Endothelial cell of umbilical vein (primary cell): ENCODE results near the gene SP6. TPM values are rescaled to one million over a fixed set of nuclear protein-coding genes. Genes with fewer than 3 reads are reported as not detected.

Experiments
- BruUV-seq: library from RNA; stranded (reverse); fragments of 400-500 nt; replicated peaks from 2 replicates; lab custom pipeline; 2021; lab: Mats Ljungman, UMichigan
- CTCF ChIA-PET: fragments of 300-600, 350-600 bp; sonication (Branson Sonifier 250); formaldehyde crosslinking; loops from one replicate; lab custom pipeline; 2021; ENCODE audit warnings: antibody characterized with exemption, inconsistent platforms; lab: Charles Lee
- POLR2A ChIA-PET: fragments of 300-600, 350-600 bp; sonication (Branson Sonifier 250); formaldehyde crosslinking; loops from one replicate; lab custom pipeline; 2021; ENCODE audit warnings: antibody characterized with exemption, inconsistent platforms; lab: Charles Lee
- DNase-seq: peaks from one replicate; pipeline ENCODE4 v3.0.0-alpha.2; 2011; ENCODE audit warnings: low read depth, low spot score
- FAIRE-seq: peaks from 2 replicates; lab custom pipeline; 2011; peaks lifted over from hg19 to GRCh38; lab: Jason Lieb, UNC
- H2AFZ ChIP-seq: 2 replicates; pipeline ENCODE4 v1.6.0; 2012; ENCODE audit warnings: low read depth, low read length, control low read depth, inconsistent platforms
- H3K27ac ChIP-seq: 2 replicates; pipeline ENCODE4 v1.5.1; 2011; ENCODE audit warnings: low read depth, mild to moderate bottlenecking, control low read depth, low read length, moderate library complexity; ENCODE audit not compliant: insufficient read depth
- H3K27me3 ChIP-seq, 2 experiments: 2 replicates each; pipeline versions ENCODE4 v1.6.0 to v1.6.1; 2011; ENCODE audit warnings: low read length in 2 of 2, mixed read lengths in 1 of 2; ENCODE audit not compliant: control insufficient read depth in 2 of 2, insufficient read depth in 2 of 2
- H3K36me3 ChIP-seq, 2 experiments: 2 replicates in 1 of 2; 3 replicates in 1 of 2; pipeline ENCODE4 v1.5.1; 2011; ENCODE audit warnings: low read length in 2 of 2, mild to moderate bottlenecking in 1 of 2, moderate library complexity in 1 of 2; ENCODE audit not compliant: control insufficient read depth in 2 of 2, insufficient read depth in 2 of 2; ENCODE audit errors: extremely low read depth in 1 of 2
- H3K4me1 ChIP-seq: 3 replicates; pipeline ENCODE4 v1.5.1; 2011; ENCODE audit warnings: mild to moderate bottlenecking, low read length; ENCODE audit not compliant: control insufficient read depth, insufficient read depth; ENCODE audit errors: extremely low read depth
- H3K4me2 ChIP-seq: 2 replicates; pipeline ENCODE4 v1.6.1; 2011; ENCODE audit warnings: low read length, control low read depth, mixed read lengths; ENCODE audit not compliant: insufficient read depth
- H3K4me3 ChIP-seq, 3 experiments: fragments of 200-600 bp in 1 of 3; sonication (generic), shearing (Covaris generic) in 1 of 3; replicated peaks in 1 of 3; 2 replicates each; pipeline ENCODE4 v1.5.1; 2011 to 2016; ENCODE audit warnings: control low read depth in 3 of 3, low read length in 3 of 3, mild to moderate bottlenecking in 2 of 3, inconsistent platforms in 1 of 3, low read depth in 1 of 3, moderate library complexity in 1 of 3; ENCODE audit not compliant: insufficient read depth in 1 of 3
- H3K79me2 ChIP-seq: 2 replicates; pipeline ENCODE4 v1.6.0; 2012; ENCODE audit warnings: low read length, inconsistent platforms; ENCODE audit not compliant: control insufficient read depth, insufficient read depth
- H3K9ac ChIP-seq: replicated peaks from 2 replicates; pipeline ENCODE3; 2011; ENCODE audit warnings: low read length, control low read depth; ENCODE audit not compliant: insufficient read depth; ENCODE audit errors: extremely low read depth
- H3K9me1 ChIP-seq: replicated peaks from 3 replicates; pipeline ENCODE4 v1.6.0; 2011; ENCODE audit warnings: mild to moderate bottlenecking, low read length; ENCODE audit not compliant: control insufficient read depth, insufficient read depth; ENCODE audit errors: extremely low read depth
- H3K9me3 ChIP-seq: replicated peaks from 2 replicates; pipeline ENCODE4 v1.5.1; 2012; ENCODE audit warnings: low read length, inconsistent platforms; ENCODE audit not compliant: control insufficient read depth, insufficient read depth
- H4K20me1 ChIP-seq: replicated peaks from 2 replicates; pipeline ENCODE3; 2011; ENCODE audit warnings: mild to moderate bottlenecking, low read length; ENCODE audit not compliant: control insufficient read depth, insufficient read depth; ENCODE audit errors: extremely low read depth
- CTCF ChIP-seq, 2 donors: IDR thresholded peaks; 1 replicate in 1 of 2; 2 replicates in 1 of 2; pipeline ENCODE4 v1.5.1; 2011; ENCODE audit warnings: low read length in 2 of 2, mild to moderate bottlenecking in 2 of 2, moderate library complexity in 2 of 2, control low read depth in 1 of 2, inconsistent platforms in 1 of 2, low read depth in 1 of 2; ENCODE audit not compliant: insufficient read depth in 1 of 2; ENCODE audit errors: extremely low read depth in 1 of 2
- EZH2 ChIP-seq: IDR thresholded peaks from 2 replicates; pipeline ENCODE4 v1.6.1; 2012; ENCODE audit warnings: borderline replicate concordance, low read depth, mild to moderate bottlenecking, moderate library complexity, low read length, inconsistent platforms; ENCODE audit not compliant: severe bottlenecking
- FOS ChIP-seq: IDR thresholded peaks from 2 replicates; pipeline ENCODE4 v1.6.1; 2011; ENCODE audit warnings: mild to moderate bottlenecking, low read length, moderate library complexity, borderline replicate concordance; ENCODE audit not compliant: insufficient read depth
- GATA2 ChIP-seq: IDR thresholded peaks from 2 replicates; pipeline ENCODE4 v1.7.0; 2011; ENCODE audit warnings: low read depth, mild to moderate bottlenecking, moderate library complexity, mixed read lengths, low read length; ENCODE audit not compliant: insufficient read length, insufficient read depth
- JUN ChIP-seq: IDR thresholded peaks from 2 replicates; pipeline ENCODE4 v1.6.1; 2011; ENCODE audit warnings: borderline replicate concordance, low read depth; ENCODE audit not compliant: insufficient read length, insufficient read depth
- MAX ChIP-seq: IDR thresholded peaks from 2 replicates; pipeline ENCODE4 v1.6.1; 2011; ENCODE audit not compliant: insufficient read depth, insufficient read length
- MYC ChIP-seq: IDR thresholded peaks from one replicate; pipeline ENCODE4 v1.6.1; 2011; ENCODE audit warnings: mild to moderate bottlenecking, low read depth, low read length
- POLR2A ChIP-seq: IDR thresholded peaks from 2 replicates; pipeline ENCODE4 v1.6.1; 2012; ENCODE audit warnings: low read depth, mild to moderate bottlenecking, control low read depth, low read length
- POLR2AphosphoS5 ChIP-seq: IDR thresholded peaks from 2 replicates; pipeline ENCODE4 v1.6.1; 2012; ENCODE audit warnings: low read depth, mild to moderate bottlenecking, control low read depth, low read length, moderate library complexity; ENCODE audit not compliant: insufficient read depth
- dilution Hi-C: fragments of 300-500 bp; cut with MboI; formaldehyde crosslinking; loops from one replicate; pipeline ENCODE4 v1.15.0; 2019; ENCODE audit warnings: low sequenced_read_pairs; ENCODE audit not compliant: extremely low pct_ligation_motif_present
- intact Hi-C: fragments of 100-400 bp; cut with micrococcal nuclease; formaldehyde crosslinking; loops from one replicate; pipeline ENCODE4 v1.10.0; 2022
- polyA plus RNA-seq, 4 experiments: library from polyadenylated mRNA; depleted of rRNA in 3 of 4; stranded (reverse) in 3 of 4; unstranded in 1 of 4; fragments of >200 nt; gene quantifications; 2 replicates each; pipeline versions ENCODE4 v1.2.1 to v1.2.3, GENCODE V29; 2011 to 2012; ENCODE audit warnings: missing spikeins in 1 of 4
- total RNA-seq: library from RNA; stranded (reverse); gene quantifications from 2 replicates; pipeline ENCODE4 v1.2.3, GENCODE V29; 2021

SP6 gene
- total and polyA plus RNA-seq, 2 donors (not counting 3 experiments of a cell fraction or from before 2014, with no cell fraction given): 0.11 to 1.3 TPM

GRCh38 chr17:47884427-47884740 lies 33.4 kb upstream of the SP6 start:
- BruUV-seq: no TSS peak
- Histone ChIP-seq H3K36me3 (no peaks in the 10 kb centered on the region), H2AFZ (no peak overlapping the region), H3K4me2 (no peak overlapping the region), H3K27me3 (no peaks in the 10 kb centered on the region), H3K4me1 (peaks cover 7% of the 10 kb centered on the region), H3K9me1 (no peaks in the 10 kb centered on the region), H3K4me3 (no peak overlapping the region), H3K9ac (no peak overlapping the region), H4K20me1 (no peaks in the 10 kb centered on the region), H3K9me3 (no peaks in the 10 kb centered on the region), H3K27ac (no peak overlapping the region), H3K79me2 (no peaks in the 10 kb centered on the region)
- dilution Hi-C loops (no loop called here), intact Hi-C loops (no loop called here)
- FAIRE-seq: no peak
- no peak for TF ChIP-seq POLR2AphosphoS5
- TF ChIP-seq JUN: no peak
- TF ChIP-seq MYC: no peak
- no peak for TF ChIP-seq MAX
- TF ChIP-seq EZH2: no peak
- no peak for TF ChIP-seq FOS
- no peak for TF ChIP-seq POLR2A
- TF ChIP-seq GATA2: no peak
- no peak for TF ChIP-seq CTCF (IDR thresholded peaks at IDR 0.05; ENCODE audit: extremely low read depth in 1 of 2, insufficient read depth in 1 of 2, low read depth in 1 of 2, low read length in 2 of 2)
- ChIA-PET POLR2A (no interaction called here), CTCF (interaction anchor here (0.6 to 9.6 kb wide), 7 partner anchors 11 to 135 kb away, joined by 3 to 367 read pairs (median 4); partner anchors contain the start of genes LRRC46, MRPL10, SCRN2 and SP2)
- DNase-seq: no peak
